ENCODE data around the gene HOXA10. TPM values are rescaled to one million over a fixed set of nuclear protein-coding genes. Genes with fewer than 3 reads are reported as not detected.

Gene HOXA10
- total and polyA plus RNA-seq, 9 donors = 0.25 to 2.8 (median 0.91) TPM; not detected in 1

- intact Hi-C loops (cut with DNase I) = loop anchor here in 3 of 4 donors (5.0 kb wide), 2 partner anchors 285 to 290 kb away; no protein-coding TSS in a partner anchor
- peaks cover 1% of the 10 kb centered on the region for H3K4me1 ChIP-seq (ENCODE audit: insufficient read depth)
- WGBS, 3 donors = 7 to 22% (median 8%) methylated on average over 29 of the region's 29 CpGs
- H3K9me3 ChIP-seq = peaks cover 0 to 6% of the 10 kb centered on the region in 2 donors
- H3K27ac ChIP-seq = no peak overlapping the region
- no peaks in the 10 kb centered on the region for H3K27me3 ChIP-seq
- DNase-seq = no peak
- peak overlapping the region; percentile 34 for H3K4me3 ChIP-seq
- no peaks in the 10 kb centered on the region for H3K36me3 ChIP-seq
- no peak for TF ChIP-seq EP300 (IDR thresholded peaks at IDR 0.05)
- no peak for TF ChIP-seq POLR2A (IDR thresholded peaks at IDR 0.05)
- no peak for TF ChIP-seq CTCF (IDR thresholded peaks at IDR 0.05)
Observed at GRCh38 chr7:27142580-27143022, 31.5 kb downstream of the HOXA10 start.

- DNase-seq = no peak
- Histone ChIP-seq H3K27ac (no peak overlapping the region), H3K4me3 (peak overlapping the region; percentile 34), H3K4me1 (ENCODE audit: insufficient read depth) (peaks cover 1% of the 10 kb centered on the region), H3K36me3 (no peaks in the 10 kb centered on the region), H3K9me3 (peaks cover 0 to 6% of the 10 kb centered on the region in 2 donors), H3K27me3 (no peaks in the 10 kb centered on the region)
- 46 to 64% (median 48%) methylated on average over 30 of the region's 30 CpGs for WGBS, 3 donors
- TF ChIP-seq CTCF (IDR thresholded peaks at IDR 0.05) = no peak
- no peak for TF ChIP-seq EP300 (IDR thresholded peaks at IDR 0.05)
- no peak for TF ChIP-seq POLR2A (IDR thresholded peaks at IDR 0.05)
- intact Hi-C loops (cut with DNase I) = loop anchor here in 3 of 4 donors (5.0 kb wide), 2 partner anchors 285 to 290 kb away; no protein-coding TSS in a partner anchor
Observed at GRCh38 chr7:27141923-27142579, 32.1 kb downstream of the HOXA10 start.

DNA sequence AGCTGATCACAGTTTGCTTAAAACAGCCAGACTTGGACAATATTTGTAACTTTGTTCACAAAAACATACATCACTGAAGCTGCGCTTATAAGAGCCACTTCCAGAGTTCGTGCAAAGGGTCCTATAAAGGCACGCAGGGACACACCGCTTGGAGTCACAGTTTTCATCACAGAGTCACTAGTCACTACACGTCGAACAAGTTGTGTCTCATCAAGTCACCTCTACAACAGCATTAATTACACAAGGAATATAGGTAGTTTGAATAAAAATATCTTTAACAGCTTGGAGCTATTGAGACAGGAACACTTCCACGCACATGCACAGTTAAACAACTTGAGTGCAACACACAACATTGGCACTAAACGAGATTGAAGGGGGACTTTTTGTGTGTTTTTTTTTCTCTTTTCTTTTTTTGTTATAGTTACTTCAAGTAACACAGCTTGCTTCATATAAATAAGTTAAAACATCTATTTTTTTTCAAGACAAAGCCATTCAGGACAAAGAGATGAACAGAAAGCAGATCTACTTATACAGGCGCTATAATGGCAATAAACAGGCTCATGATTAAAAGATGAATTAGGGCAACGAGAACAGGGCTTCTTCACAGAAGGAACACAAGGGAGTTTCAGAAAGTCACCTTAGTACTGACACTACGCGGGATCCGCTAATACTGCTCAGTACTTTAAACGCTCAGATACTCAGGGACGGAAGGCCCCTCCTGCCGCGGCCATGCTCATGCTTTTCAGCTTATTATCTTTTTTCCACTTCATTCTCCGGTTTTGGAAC, 32.8 kb downstream of the HOXA10 start:
- TF ChIP-seq CTCF (IDR thresholded peaks at IDR 0.05) (no peak), POLR2A (IDR thresholded peaks at IDR 0.05) (no peak), EP300 (IDR thresholded peaks at IDR 0.05) (no peak)
- Histone ChIP-seq H3K27ac (no peak overlapping the region), H3K27me3 (no peaks in the 10 kb centered on the region), H3K36me3 (no peaks in the 10 kb centered on the region), H3K4me3 (peak overlapping the region; percentile 34), H3K9me3 (peaks cover 0 to 6% of the 10 kb centered on the region in 2 donors), H3K4me1 (ENCODE audit: insufficient read depth) (peaks cover 1% of the 10 kb centered on the region)
- 85 to 88% (median 87%) methylated on average over 18 of the region's 18 CpGs for WGBS, 3 donors
- intact Hi-C loops (cut with DNase I) = loop anchor here in 3 of 4 donors (5.0 kb wide), 2 partner anchors 284 to 289 kb away; no protein-coding TSS in a partner anchor
- DNase-seq = no peak

DNA sequence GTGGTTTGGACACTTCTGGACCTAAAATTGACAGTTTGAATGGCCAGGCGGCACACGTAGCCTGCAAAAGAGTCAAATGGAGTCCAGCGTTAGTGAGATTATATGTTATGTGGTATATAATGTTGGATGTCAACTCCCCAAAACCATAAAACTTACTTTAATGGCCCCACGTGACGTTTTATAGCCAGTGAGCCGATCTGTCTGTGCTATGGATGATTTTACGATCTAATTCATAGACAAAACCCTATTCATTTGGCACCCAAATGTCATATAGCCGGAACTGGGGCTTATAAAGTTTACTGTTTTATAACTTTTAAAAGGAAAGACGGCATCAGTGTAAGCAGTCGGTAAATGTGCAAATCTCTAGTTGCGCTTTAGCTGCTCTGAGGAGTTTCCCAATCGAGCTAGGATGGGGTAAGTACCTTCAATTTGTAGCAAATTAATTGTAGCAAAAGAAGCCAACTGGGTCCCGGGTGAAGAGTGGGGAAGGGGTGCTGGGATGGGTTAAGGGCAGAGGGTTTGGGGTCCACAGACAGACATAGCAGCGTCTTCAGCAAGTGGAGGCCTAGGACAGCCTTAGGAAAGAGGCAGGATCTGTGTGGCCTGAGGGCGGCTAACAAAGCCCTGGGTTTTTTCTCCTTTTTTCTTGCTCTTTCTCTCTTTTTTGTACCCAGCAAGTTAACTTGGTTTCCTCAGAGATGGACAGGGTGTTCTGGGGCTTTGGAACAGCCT, 33.8 kb downstream of the HOXA10 start:
- Histone ChIP-seq H3K4me3 (no peak overlapping the region), H3K4me1 (ENCODE audit: insufficient read depth) (peaks cover 1% of the 10 kb centered on the region), H3K27me3 (no peaks in the 10 kb centered on the region), H3K36me3 (no peaks in the 10 kb centered on the region), H3K27ac (no peak overlapping the region), H3K9me3 (no peaks in the 10 kb centered on the region)
- intact Hi-C loops (cut with DNase I) = loop anchor here in 3 of 4 donors (5.0 kb wide), 2 partner anchors 283 to 288 kb away; no protein-coding TSS in a partner anchor
- TF ChIP-seq CTCF (IDR thresholded peaks at IDR 0.05) = no peak
- TF ChIP-seq EP300 (IDR thresholded peaks at IDR 0.05) = no peak
- no peak for TF ChIP-seq POLR2A (IDR thresholded peaks at IDR 0.05)
- DNase-seq = no peak
- 77 to 85% (median 78%) methylated on average over 15 of the region's 15 CpGs for WGBS, 3 donors
